Esophagus mucosa (tissue), 1 donor: Measurements from ENCODE around the gene HES4. TPM values are rescaled to one million over a fixed set of nuclear protein-coding genes. Genes with fewer than 3 reads are reported as not detected.
A peak's percentile ranks its signal among the peaks of the same experiment; 100 is the strongest.
"Not testable (repeated sequence)": the region's sequence is repeated elsewhere in the genome, so short reads cannot be mapped to it uniquely, and the experiment has no call there.

Experiments
- ATAC-seq: fragments of 200-7000 bp; cut with Tn5 transposase; one replicate; pipeline ENCODE4 v1.9.1; 2020
- total RNA-seq: library from RNA; stranded (reverse); gene quantifications from one replicate; pipeline ENCODE4 v1.2.4, GENCODE V29; 2023
- donor health status: DM: yes; HTN: yes; CAD: no.

HES4 gene
- total RNA-seq, 1 donor from 2014 or later, result 15.7 TPM

GRCh38 chr1:1017397-1018320 lies 17.8 kb upstream of the HES4 start:
- ATAC-seq, result not testable (repeated sequence)

DNA sequence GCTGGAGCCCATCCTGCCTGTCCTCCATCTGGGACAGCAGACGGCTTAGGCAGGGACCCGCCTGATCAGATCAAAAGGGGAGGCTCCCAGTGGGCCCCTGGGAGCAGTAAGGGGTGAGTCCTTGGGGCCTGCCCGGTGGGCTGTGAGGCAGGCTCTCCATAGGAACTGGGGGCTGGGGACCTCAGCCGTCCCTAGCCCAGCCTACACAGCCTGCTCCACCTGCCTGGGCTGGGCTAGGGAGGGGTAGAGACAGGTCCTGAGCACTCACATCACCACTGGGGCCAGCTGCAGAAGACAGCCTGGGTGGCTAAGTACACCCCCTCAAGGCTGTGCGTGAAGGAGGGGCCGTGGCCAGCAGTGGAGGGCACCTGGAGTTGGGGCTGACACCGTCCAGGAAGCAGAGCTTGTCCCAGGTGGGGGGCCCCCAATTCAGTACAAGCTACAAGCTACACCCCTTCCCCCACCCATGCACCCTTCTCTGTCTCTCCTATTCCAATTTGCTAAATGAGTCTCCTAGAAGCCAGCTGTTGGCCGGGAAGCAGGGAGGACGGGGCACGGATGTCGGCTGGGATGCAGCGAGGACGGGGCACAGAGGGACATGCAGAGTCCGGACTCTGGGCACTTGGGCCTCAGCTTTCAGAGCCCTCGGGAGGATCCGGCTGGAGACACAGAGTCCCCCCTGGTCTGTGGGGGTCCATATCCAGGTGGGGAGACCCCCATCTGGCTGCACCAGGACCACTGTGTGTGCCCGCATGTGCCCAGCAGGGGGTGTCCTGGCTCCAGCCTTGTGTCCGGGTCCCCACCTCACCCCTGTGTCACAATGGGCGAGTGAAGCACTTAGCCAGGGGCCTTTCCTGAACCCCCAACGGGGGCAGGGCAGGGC lies 15.1 kb upstream of the HES4 start:
- ATAC-seq, result no peak

DNA sequence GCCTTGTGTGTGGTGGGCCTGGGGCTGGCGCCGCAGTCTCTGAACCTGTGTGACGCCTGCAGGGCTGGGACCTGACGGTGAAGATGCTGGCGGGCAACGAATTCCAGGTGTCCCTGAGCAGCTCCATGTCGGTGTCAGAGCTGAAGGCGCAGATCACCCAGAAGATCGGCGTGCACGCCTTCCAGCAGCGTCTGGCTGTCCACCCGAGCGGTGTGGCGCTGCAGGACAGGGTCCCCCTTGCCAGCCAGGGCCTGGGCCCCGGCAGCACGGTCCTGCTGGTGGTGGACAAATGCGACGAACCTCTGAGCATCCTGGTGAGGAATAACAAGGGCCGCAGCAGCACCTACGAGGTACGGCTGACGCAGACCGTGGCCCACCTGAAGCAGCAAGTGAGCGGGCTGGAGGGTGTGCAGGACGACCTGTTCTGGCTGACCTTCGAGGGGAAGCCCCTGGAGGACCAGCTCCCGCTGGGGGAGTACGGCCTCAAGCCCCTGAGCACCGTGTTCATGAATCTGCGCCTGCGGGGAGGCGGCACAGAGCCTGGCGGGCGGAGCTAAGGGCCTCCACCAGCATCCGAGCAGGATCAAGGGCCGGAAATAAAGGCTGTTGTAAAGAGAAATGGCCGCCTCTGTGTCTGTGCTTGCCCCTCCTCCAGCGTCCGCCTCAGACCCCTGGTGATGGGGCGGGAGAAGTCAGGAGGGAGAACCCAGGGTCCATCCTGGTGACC lies 14.2 kb upstream of the HES4 start:
- peak; percentile 9 for ATAC-seq

GRCh38 chr1:1013105-1013921 lies 13.4 kb upstream of the HES4 start, which contains the start of gene ISG15:
TSS of gene ISG15 (plus strand) at chr1:1013497. CDS start at chr1:1013574, 77 bp downstream.
- peak; percentile 83 for ATAC-seq

DNA sequence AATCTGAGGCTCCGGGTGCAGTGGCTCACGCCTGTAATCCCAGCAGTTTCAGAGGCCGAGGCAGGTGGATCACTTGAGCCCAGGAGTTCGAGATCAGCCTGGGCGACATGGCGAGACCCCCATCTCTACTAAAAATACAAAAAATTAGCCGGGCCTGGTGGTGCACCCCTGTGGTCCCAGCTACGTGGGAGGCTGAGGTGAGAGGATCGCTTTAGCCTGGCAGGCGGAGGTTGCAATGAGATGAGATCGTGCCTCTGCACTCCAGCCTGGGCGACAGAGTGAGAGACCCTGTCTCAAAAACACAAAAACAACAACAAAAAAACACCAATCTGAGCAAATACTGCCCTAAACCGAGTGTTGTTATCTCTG lies 12.8 kb upstream of the HES4 start:
- ATAC-seq, result not testable (repeated sequence)

- ATAC-seq, result no peak
These were observed 11.6 kb upstream of the HES4 start for GRCh38 chr1:1011396-1011949.

GRCh38 chr1:1010131-1010530 lies 10.2 kb upstream of the HES4 start:
- not testable (repeated sequence) for ATAC-seq

GRCh38 chr1:1006305-1007159 lies 6.6 kb upstream of the HES4 start:
- ATAC-seq, result peak; percentile 74

GRCh38 chr1:1005774-1006304 lies 5.9 kb upstream of the HES4 start:
- ATAC-seq, result no peak

GRCh38 chr1:1004780-1005697 lies 5.1 kb upstream of the HES4 start:
- no peak for ATAC-seq

GRCh38 chr1:1004420-1004779 lies 4.5 kb upstream of the HES4 start:
- ATAC-seq, result no peak

DNA sequence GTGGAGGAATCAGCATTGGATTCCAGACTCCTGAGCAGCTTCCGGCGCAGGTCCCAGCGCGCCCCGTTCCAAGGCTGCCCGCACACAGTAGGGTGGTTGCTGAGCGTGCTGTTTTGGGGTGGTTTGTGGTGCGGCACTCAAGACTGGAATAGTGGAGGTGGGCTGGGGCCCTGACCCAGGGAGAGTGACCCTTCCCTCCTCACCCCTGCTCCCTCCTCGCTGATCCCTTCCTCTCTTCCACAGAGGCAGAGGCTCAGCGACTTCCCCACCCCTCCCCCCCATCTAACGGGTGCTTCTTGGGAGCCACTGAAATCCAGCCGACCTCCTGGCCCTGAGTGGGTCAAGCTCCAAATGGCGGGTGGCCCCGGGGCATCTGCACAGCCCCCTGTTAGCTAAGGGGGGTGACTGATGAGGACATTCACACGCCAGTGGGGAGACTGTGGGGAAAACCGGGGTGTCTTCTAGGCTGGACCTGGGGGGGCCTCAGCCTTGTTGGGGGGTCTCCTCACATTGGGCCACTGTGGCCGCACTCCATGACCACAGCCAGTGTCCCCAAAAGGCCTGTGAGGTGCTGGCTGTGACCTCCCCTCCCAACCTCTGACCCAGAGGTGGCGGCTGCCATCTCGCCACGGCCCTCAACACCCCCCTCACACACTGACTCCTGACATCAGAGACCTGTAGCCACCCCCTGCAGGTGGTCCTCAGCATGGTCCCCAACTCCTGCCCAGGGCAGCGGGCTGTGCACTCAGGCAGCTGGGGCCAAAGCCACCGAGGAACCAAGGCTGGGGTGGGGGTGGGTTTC lies 3.9 kb upstream of the HES4 start:
- ATAC-seq, result no peak

DNA sequence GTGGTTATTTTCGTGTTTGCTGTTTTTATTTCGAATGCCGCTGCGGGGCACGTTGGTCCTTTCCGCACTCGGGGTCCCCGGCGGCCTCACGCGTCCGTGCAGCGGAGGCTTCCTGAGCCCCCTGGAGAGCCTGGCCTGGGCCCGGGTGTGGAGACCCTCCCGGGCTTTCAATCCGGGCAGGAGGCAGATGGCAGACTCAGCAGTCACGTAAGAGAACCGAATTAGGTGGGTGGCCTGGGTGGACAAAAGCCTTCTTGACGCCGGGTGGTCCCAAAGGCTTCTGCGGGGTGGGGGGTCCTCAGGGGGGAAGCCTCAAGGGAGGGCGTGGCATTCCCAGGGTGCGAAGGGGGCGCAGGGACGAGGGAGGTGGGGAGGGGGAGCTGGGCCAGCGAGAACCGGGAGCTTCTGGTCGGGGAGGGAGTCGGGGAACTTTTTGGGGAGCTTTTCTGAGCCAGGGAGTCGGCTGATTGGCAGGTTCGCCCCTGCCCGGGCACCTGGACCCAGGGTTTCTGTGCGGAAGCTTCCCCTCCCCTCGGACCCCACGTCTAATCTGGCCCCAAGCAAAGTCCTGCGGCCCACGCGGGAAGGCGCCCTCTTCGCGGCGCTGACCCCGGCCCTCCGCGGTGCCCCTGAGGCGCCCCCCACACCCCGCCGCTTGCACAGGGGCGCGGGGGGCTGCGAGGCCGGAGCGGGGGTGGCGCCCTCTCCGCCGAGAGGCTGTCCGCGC lies 1.3 kb upstream of the HES4 start:
- ATAC-seq, result no peak

DNA sequence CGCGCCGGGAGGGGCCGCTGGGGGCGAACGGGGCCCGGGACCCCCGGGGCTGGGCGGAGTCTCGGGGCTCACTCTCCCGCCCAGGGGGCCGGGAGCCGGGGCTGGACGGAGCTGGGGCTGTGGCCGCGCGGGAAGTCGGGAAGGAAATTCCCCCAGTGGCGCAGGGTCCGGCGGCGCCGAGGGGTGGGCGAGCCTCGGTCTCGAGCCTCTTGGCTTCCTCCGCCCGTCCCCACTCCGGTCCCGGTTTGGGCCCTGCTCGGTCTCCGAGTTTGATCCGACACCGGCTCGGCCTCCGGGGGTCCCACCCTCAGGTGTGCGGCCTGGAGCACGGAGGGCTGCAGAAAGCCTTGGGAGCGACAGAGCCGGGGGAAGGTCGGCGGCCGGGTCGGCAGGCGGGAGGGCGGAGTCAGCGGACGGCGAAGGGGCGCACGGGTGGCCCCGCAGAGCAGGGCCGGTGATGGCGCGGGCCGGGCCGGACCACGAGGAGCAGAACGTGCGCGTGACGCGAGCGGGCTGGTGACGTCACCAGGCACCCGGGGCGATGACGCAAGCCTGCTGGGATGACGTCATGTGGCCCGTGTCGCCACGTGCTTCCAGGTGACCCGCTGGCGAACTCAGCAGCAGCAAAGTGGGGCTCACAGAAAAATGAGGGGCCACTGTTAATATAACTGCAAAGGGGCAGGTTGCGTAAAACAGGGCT lies 610 bp upstream of the HES4 start:
- ATAC-seq, result peak; percentile 50

DNA sequence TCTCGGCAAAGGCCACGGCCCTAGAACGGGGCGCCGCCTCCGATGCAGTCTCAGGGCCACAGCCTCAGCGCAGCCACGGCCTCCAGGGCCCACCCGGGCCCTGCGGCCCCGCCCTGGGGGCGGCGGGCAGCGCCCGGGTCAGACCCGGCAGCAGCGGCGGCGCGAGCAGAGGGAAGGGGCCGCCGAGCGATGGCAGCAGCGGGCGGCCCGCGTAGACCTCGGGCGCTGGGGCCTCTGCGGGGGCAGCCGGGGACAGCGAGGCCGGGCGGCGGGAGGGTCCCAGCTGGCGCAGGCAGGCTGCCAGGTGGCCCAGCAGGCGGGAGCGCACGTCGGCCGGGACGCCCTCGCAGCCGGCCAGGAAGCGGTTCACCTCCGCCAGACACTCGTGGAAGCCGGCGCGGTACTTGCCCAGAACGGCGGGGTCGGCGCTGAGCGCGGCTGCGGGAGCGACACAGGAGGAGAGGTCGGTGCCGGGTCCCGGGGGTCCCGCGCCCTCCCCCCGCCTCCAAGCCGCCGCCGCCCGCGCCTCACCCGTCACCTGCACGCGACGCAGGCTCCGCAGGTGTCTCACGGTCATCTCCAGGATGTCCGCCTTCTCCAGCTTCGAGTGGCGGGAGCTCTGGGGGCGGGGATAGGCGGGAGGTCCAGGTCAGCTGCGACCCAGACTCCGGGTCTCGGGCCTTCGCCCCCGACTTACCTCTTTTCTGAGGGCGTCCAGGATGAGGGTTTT lies 737 bp downstream of the HES4 start:
- ATAC-seq, result no peak

DNA sequence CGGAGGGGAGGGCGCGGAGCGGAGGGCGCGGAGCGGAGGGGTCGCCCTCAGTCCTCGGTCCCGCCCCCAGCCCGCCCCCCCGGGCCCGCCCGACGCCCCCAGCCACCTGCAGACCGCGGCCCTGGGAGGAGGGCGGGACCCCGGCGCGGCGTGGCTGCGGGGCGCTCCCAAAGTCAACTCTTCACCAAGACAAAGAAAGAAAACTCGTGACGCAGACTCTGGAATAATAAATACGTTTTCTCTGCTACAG lies 1.2 kb downstream of the HES4 start:
- ATAC-seq, result no peak
